Measurements from ENCODE around the gene NIT1. TPM values are rescaled to one million over a fixed set of nuclear protein-coding genes. Genes with fewer than 3 reads are reported as not detected.

Gene NIT1
- polyA plus RNA-seq, 1 experiment, result 19.2 TPM

GRCh38 chr1:161091796-161092507 lies 26.0 kb upstream of the NIT1 start:
- TF ChIP-seq CTCF (IDR thresholded peaks at IDR 0.05; ENCODE audit: low read depth, low read length), result no peak
- Histone ChIP-seq H3K4me3 (ENCODE audit: low read depth, low read length) (no peak overlapping the region), H3K27ac (ENCODE audit: low read depth, low read length) (no peak overlapping the region), H3K27me3 (ENCODE audit: control insufficient read depth, insufficient read depth, low read length) (peaks cover 2% of the 10 kb centered on the region), H3K9me3 (ENCODE audit: control insufficient read depth, insufficient read depth, low read length) (no peaks in the 10 kb centered on the region)
- no peak for DNase-seq (ENCODE audit: low read depth, low spot score)
- POLR2A ChIA-PET, result no interaction called here
- CTCF ChIA-PET, result interaction anchor here (1.9 kb wide), 1 partner anchor 94 kb away, joined by 6 read pairs; no protein-coding TSS in a partner anchor

GRCh38 chr1:161092621-161093028 lies 25.3 kb upstream of the NIT1 start:
- Histone ChIP-seq H3K27me3 (ENCODE audit: control insufficient read depth, insufficient read depth, low read length) (peaks cover 2% of the 10 kb centered on the region), H3K4me3 (ENCODE audit: low read depth, low read length) (no peak overlapping the region), H3K27ac (ENCODE audit: low read depth, low read length) (no peak overlapping the region), H3K9me3 (ENCODE audit: control insufficient read depth, insufficient read depth, low read length) (no peaks in the 10 kb centered on the region)
- no peak for TF ChIP-seq CTCF (IDR thresholded peaks at IDR 0.05; ENCODE audit: low read depth, low read length)
- CTCF ChIA-PET, result interaction anchor here (0.6 to 1.9 kb wide), 3 partner anchors 95 to 141 kb away, joined by 3 to 6 read pairs (median 3); no protein-coding TSS in a partner anchor
- no peak for DNase-seq (ENCODE audit: low read depth, low spot score)
- POLR2A ChIA-PET, result no interaction called here

GRCh38 chr1:161094481-161094880 lies 23.4 kb upstream of the NIT1 start:
- no peak overlapping the region for H3K4me3 ChIP-seq (ENCODE audit: low read depth, low read length)
- POLR2A ChIA-PET, result interaction anchor here (1.3 kb wide), 1 partner anchor 49 kb away, joined by 4 read pairs; the partner anchor contains the start of gene USF1
- H3K27me3 ChIP-seq (ENCODE audit: control insufficient read depth, insufficient read depth, low read length), result peaks cover 2% of the 10 kb centered on the region
- H3K9me3 ChIP-seq (ENCODE audit: control insufficient read depth, insufficient read depth, low read length), result no peaks in the 10 kb centered on the region
- DNase-seq (ENCODE audit: low read depth, low spot score), result no peak
- no peak for TF ChIP-seq CTCF (IDR thresholded peaks at IDR 0.05; ENCODE audit: low read depth, low read length)
- CTCF ChIA-PET, result interaction anchor here (5.6 kb wide), 1 partner anchor 98 kb away, joined by 80 read pairs; no protein-coding TSS in a partner anchor
- H3K27ac ChIP-seq (ENCODE audit: low read depth, low read length), result no peak overlapping the region

GRCh38 chr1:161095230-161095629 lies 22.7 kb upstream of the NIT1 start:
- Histone ChIP-seq H3K27me3 (ENCODE audit: control insufficient read depth, insufficient read depth, low read length) (peaks cover 2% of the 10 kb centered on the region), H3K9me3 (ENCODE audit: control insufficient read depth, insufficient read depth, low read length) (no peaks in the 10 kb centered on the region), H3K4me3 (ENCODE audit: low read depth, low read length) (no peak overlapping the region), H3K27ac (ENCODE audit: low read depth, low read length) (no peak overlapping the region)
- ChIA-PET CTCF (interaction anchor here (5.6 kb wide), 1 partner anchor 98 kb away, joined by 80 read pairs; no protein-coding TSS in a partner anchor), POLR2A (interaction anchor here (1.3 kb wide), 1 partner anchor 50 kb away, joined by 4 read pairs; the partner anchor contains the start of gene USF1)
- TF ChIP-seq CTCF (IDR thresholded peaks at IDR 0.05; ENCODE audit: low read depth, low read length), result no peak
- no peak for DNase-seq (ENCODE audit: low read depth, low spot score)

GRCh38 chr1:161096015-161096414 lies 21.9 kb upstream of the NIT1 start:
- Histone ChIP-seq H3K27ac (ENCODE audit: low read depth, low read length) (no peak overlapping the region), H3K9me3 (ENCODE audit: control insufficient read depth, insufficient read depth, low read length) (no peaks in the 10 kb centered on the region), H3K4me3 (ENCODE audit: low read depth, low read length) (no peak overlapping the region), H3K27me3 (ENCODE audit: control insufficient read depth, insufficient read depth, low read length) (peaks cover 2% of the 10 kb centered on the region)
- no peak for TF ChIP-seq CTCF (IDR thresholded peaks at IDR 0.05; ENCODE audit: low read depth, low read length)
- CTCF ChIA-PET, result interaction anchor here (0.9 to 5.6 kb wide), 8 partner anchors 9 to 106 kb away, joined by 3 to 80 read pairs (median 29); partner anchors contain the start of genes ARHGAP30 and USF1
- no peak for DNase-seq (ENCODE audit: low read depth, low spot score)
- POLR2A ChIA-PET, result no interaction called here
